ENCODE results near the gene MYL10. TPM values are rescaled to one million over a fixed set of nuclear protein-coding genes. Genes with fewer than 3 reads are reported as not detected.

The MYL10 gene
- total RNA-seq, 4 donors from 2014 or later, result not detected

DNA sequence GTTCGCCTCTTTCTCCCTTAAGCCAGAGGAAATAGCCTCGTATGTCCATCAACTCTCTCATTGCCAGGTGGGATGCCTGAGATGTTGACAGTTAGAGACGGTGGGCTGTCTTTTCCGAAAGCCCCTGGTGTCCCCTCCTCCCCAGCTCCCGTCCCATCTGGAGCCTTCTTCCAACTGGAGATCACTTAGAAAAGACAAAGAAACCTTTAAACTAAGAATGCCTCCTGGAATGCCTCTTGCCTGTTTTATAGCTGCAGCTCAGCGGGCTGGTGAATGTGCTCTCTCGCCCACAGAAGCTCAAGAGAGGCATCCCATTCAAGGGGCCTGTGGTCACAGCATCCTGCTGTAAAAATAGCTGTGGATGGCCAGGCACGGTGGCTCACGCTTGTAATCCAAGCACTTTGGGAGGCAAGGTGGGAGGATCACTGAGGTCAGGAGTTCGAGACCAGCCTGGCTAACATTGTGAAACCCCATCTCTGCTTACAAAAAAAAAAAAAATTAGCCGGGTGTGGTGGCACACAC, 5.2 kb upstream of the MYL10 start:
- Histone ChIP-seq H3K4me1 (peaks cover 0 to 3% (median 0%) of the 10 kb centered on the region in 4 donors), H3K36me3 (no peaks in the 10 kb centered on the region), H3K27me3 (peaks cover 0 to 10% (median 0%) of the 10 kb centered on the region in 4 donors), H3K9me3 (peaks cover 0 to 7% (median 0%) of the 10 kb centered on the region in 4 donors), H3K4me3 (no peak overlapping the region), H3K27ac (replicated peaks in 1 of 4) (no peak overlapping the region)
- TF ChIP-seq POLR2AphosphoS5 (IDR thresholded peaks at IDR 0.05) (no peak), POLR2A (IDR thresholded peaks at IDR 0.05; ENCODE audit: low read depth) (no peak), EP300 (IDR thresholded peaks at IDR 0.05) (no peak), CTCF (IDR thresholded peaks at IDR 0.05) (no peak)
- WGBS, result 78% methylated on average over 11 of the region's 11 CpGs
- intact Hi-C loops (cut with DNase I), result no loop called here
- DNase-seq (ENCODE audit: extremely low spot score), result no peak

- H3K36me3 ChIP-seq, result no peaks in the 10 kb centered on the region
- DNase-seq (ENCODE audit: extremely low spot score), result no peak
- H3K27me3 ChIP-seq, result peaks cover 0 to 16% (median 0%) of the 10 kb centered on the region in 4 donors
- intact Hi-C loops (cut with DNase I), result no loop called here
- H3K4me3 ChIP-seq, result no peak overlapping the region
- TF ChIP-seq POLR2AphosphoS5 (IDR thresholded peaks at IDR 0.05), result no peak
- TF ChIP-seq POLR2A (IDR thresholded peaks at IDR 0.05; ENCODE audit: low read depth), result no peak
- H3K27ac ChIP-seq (replicated peaks in 1 of 4), result no peak overlapping the region
- peaks cover 0 to 7% (median 0%) of the 10 kb centered on the region in 4 donors for H3K9me3 ChIP-seq
- WGBS, result 95% methylated on average over 5 of the region's 6 CpGs
- peaks cover 0 to 3% (median 0%) of the 10 kb centered on the region in 4 donors for H3K4me1 ChIP-seq
Observed at GRCh38 chr7:101633511-101633910, 4.4 kb upstream of the MYL10 start.

DNA sequence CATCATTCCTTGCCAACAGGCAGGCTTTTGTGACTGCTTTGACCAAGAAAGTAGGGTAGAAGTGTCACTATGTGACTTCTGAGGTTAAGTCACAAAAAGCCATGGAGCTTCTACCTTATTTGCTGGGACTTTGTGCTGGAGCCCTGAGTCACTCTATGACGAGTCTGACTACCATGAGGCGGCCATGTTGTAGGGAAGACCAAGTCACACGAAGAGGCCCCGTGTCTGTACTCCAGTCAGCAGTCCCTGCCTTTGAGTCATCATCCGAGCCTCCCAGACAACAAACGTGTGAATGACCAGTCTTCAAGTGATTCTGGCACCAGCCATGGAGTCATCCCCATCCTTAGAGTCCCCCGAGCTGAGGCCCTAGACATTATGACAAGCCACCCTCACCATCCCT, 3.5 kb upstream of the MYL10 start:
- Histone ChIP-seq H3K36me3 (no peaks in the 10 kb centered on the region), H3K4me3 (no peak overlapping the region), H3K27me3 (peaks cover 0 to 17% (median 0%) of the 10 kb centered on the region in 4 donors), H3K27ac (replicated peaks in 1 of 4) (no peak overlapping the region), H3K9me3 (peaks cover 0 to 7% (median 0%) of the 10 kb centered on the region in 4 donors), H3K4me1 (peaks cover 0 to 3% (median 0%) of the 10 kb centered on the region in 4 donors)
- no peak for DNase-seq (ENCODE audit: extremely low spot score)
- 96% methylated on average over 7 of the region's 7 CpGs for WGBS
- no peak for TF ChIP-seq EP300 (IDR thresholded peaks at IDR 0.05)
- no peak for TF ChIP-seq POLR2A (IDR thresholded peaks at IDR 0.05; ENCODE audit: low read depth)
- TF ChIP-seq CTCF (IDR thresholded peaks at IDR 0.05), result no peak
- TF ChIP-seq POLR2AphosphoS5 (IDR thresholded peaks at IDR 0.05), result no peak
- intact Hi-C loops (cut with DNase I), result no loop called here

DNA sequence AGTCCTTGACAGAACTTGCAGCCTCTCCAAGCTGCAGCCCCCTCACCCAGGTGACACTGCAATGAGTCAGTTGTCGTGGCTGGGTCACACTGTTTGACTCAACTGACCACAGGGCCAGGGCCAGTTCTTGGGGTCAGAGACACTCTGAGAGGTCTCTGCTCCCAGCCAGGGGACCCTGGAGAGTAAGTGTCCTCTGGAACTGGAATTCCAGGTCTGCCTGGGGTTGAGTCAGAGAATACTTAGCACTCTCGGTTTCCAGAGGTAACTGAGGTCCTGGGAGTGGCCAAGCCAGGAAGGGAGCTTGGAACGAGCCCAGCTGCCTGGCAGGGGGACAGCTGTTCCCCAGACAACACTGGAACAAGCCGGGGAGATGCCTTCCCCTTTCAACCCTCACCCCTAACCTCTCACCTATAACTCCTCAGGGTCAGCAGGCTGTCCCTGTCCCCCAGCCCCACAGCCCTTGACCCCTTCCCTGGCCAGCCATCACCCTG, 2.2 kb upstream of the MYL10 start:
- Histone ChIP-seq H3K9me3 (peaks cover 0 to 7% (median 0%) of the 10 kb centered on the region in 4 donors), H3K27me3 (peaks cover 0 to 30% (median 2%) of the 10 kb centered on the region in 4 donors), H3K4me3 (no peak overlapping the region), H3K27ac (replicated peaks in 1 of 4) (no peak overlapping the region), H3K36me3 (no peaks in the 10 kb centered on the region), H3K4me1 (peaks cover 0 to 3% (median 0%) of the 10 kb centered on the region in 4 donors)
- intact Hi-C loops (cut with DNase I), result no loop called here
- TF ChIP-seq POLR2A (IDR thresholded peaks at IDR 0.05; ENCODE audit: low read depth) (no peak), CTCF (IDR thresholded peaks at IDR 0.05) (no peak), POLR2AphosphoS5 (IDR thresholded peaks at IDR 0.05) (no peak), EP300 (IDR thresholded peaks at IDR 0.05) (no peak)
- 45% methylated on average over 4 of the region's 4 CpGs for WGBS
- no peak for DNase-seq (ENCODE audit: extremely low spot score)

GRCh38 chr7:101630591-101630990, 1.5 kb upstream of the MYL10 start:
- no peak overlapping the region for H3K27ac ChIP-seq (replicated peaks in 1 of 4)
- no peak for DNase-seq (ENCODE audit: extremely low spot score)

More at GRCh38 chr7:101630591-101630990, 1.5 kb upstream of the MYL10 start:
- no peak for TF ChIP-seq EP300 (IDR thresholded peaks at IDR 0.05)
- TF ChIP-seq POLR2AphosphoS5 (IDR thresholded peaks at IDR 0.05), result no peak
- TF ChIP-seq POLR2A (IDR thresholded peaks at IDR 0.05; ENCODE audit: low read depth), result no peak
- no peak for TF ChIP-seq CTCF (IDR thresholded peaks at IDR 0.05)
- intact Hi-C loops (cut with DNase I), result no loop called here
- Histone ChIP-seq H3K36me3 (no peaks in the 10 kb centered on the region), H3K27me3 (peaks cover 0 to 37% (median 5%) of the 10 kb centered on the region in 4 donors), H3K4me3 (no peak overlapping the region), H3K4me1 (peaks cover 0 to 3% (median under 1%) of the 10 kb centered on the region in 4 donors), H3K9me3 (peaks cover 0 to 7% (median 0%) of the 10 kb centered on the region in 4 donors)
- WGBS, result 51% methylated on average over 14 of the region's 15 CpGs
